GM23338 (cell line): ENCODE data around the gene GBX1. TPM values are rescaled to one million over a fixed set of nuclear protein-coding genes. Genes with fewer than 3 reads are reported as not detected.

Experiments
- ATAC-seq: fragments of 200-7000 bp; cut with Tn5 transposase; 3 replicates; pipeline ENCODE4 v1.9.1; 2020
- DNase-seq: peaks from one replicate; pipeline ENCODE4 v3.0.0-alpha.2; 2015; ENCODE audit warnings: low spot score
- H2AFZ ChIP-seq: fragments of 200-600 bp; sonication (generic); 2 replicates; pipeline ENCODE4 v1.8.0; 2016; ENCODE audit warnings: antibody characterized with exemption, mild to moderate bottlenecking, moderate library complexity
- H3F3A ChIP-seq: fragments of 200-600 bp; sonication (generic); replicated peaks from 2 replicates; pipeline ENCODE4 v1.8.0; 2017; ENCODE audit warnings: antibody characterized with exemption, mixed run types, low read depth
- H3K27ac ChIP-seq: fragments of 200-600 bp; sonication (generic); 2 replicates; pipeline ENCODE4 v1.6.1; 2016; ENCODE audit warnings: low read depth
- H3K27me3 ChIP-seq: fragments of 200-600 bp; sonication (generic); 2 replicates; pipeline ENCODE4 v1.8.0; 2016; ENCODE audit warnings: mild to moderate bottlenecking, mixed run types, moderate library complexity; ENCODE audit not compliant: insufficient read depth
- H3K36me3 ChIP-seq: fragments of 200-600 bp; sonication (generic); 2 replicates; pipeline ENCODE4 v1.8.0; 2016; ENCODE audit warnings: mild to moderate bottlenecking; ENCODE audit not compliant: insufficient read depth
- H3K4me1 ChIP-seq: fragments of 200-600 bp; sonication (generic); 2 replicates; pipeline ENCODE4 v1.8.0; 2016; ENCODE audit warnings: mild to moderate bottlenecking, moderate library complexity; ENCODE audit not compliant: insufficient read depth
- H3K4me2 ChIP-seq: fragments of 200-600 bp; sonication (generic); 2 replicates; pipeline ENCODE4 v1.7.1; 2017; ENCODE audit warnings: mixed run types
- H3K4me3 ChIP-seq: fragments of 200-600 bp; sonication (generic); 2 replicates; pipeline ENCODE4 v1.6.1; 2016; ENCODE audit warnings: mixed run types
- H3K79me2 ChIP-seq: fragments of 200-600 bp; sonication (generic); replicated peaks from 2 replicates; pipeline ENCODE4 v1.8.0; 2017; ENCODE audit warnings: mild to moderate bottlenecking; ENCODE audit not compliant: insufficient read depth
- H3K9me2 ChIP-seq: fragments of 200-600 bp; sonication (generic); 2 replicates; pipeline ENCODE4 v1.8.0; 2017; ENCODE audit not compliant: insufficient read depth
- H4K20me1 ChIP-seq: fragments of 200-600 bp; sonication (generic); replicated peaks from 2 replicates; pipeline ENCODE4 v1.8.0; 2017; ENCODE audit warnings: mild to moderate bottlenecking; ENCODE audit not compliant: insufficient read depth
- H3K27ac Mint-ChIP-seq: 2 replicates; pipeline ENCODE4 v1.8.0; 2020; ENCODE audit warnings: inconsistent platforms, mild to moderate bottlenecking, moderate library complexity, mixed read lengths
- H3K27me3 Mint-ChIP-seq: 3 replicates; pipeline ENCODE4 v1.8.0; 2022; ENCODE audit warnings: low read depth, mild to moderate bottlenecking, moderate library complexity, mixed read lengths, inconsistent platforms; ENCODE audit not compliant: insufficient read depth, poor library complexity
- H3K36me3 Mint-ChIP-seq: 3 replicates; pipeline ENCODE4 v1.8.0; 2021; ENCODE audit warnings: low read depth, mild to moderate bottlenecking, inconsistent platforms, moderate library complexity, mixed read lengths
- H3K4me1 Mint-ChIP-seq: 3 replicates; pipeline ENCODE4 v1.8.0; 2020; ENCODE audit warnings: mild to moderate bottlenecking, inconsistent platforms, mixed read lengths
- H3K4me3 Mint-ChIP-seq: 3 replicates; pipeline ENCODE4 v1.8.0; 2021; ENCODE audit warnings: moderate library complexity, mild to moderate bottlenecking, inconsistent platforms, mixed read lengths
- H3K9me3 Mint-ChIP-seq: 3 replicates; pipeline ENCODE4 v1.8.0; 2020; ENCODE audit warnings: moderate library complexity, mild to moderate bottlenecking, inconsistent platforms, mixed read lengths
- CREB1 ChIP-seq: fragments of 250-450 bp; sonication (Bioruptor Pico); IDR thresholded peaks from 2 replicates; pipeline ENCODE4 v1.5.0; 2020; ENCODE audit warnings: low read depth, mild to moderate bottlenecking, moderate library complexity
- ETS1 ChIP-seq: IDR thresholded peaks from 2 replicates; pipeline ENCODE4 v1.6.1; 2016; ENCODE audit warnings: antibody characterized with exemption
- EZH2 ChIP-seq: fragments of 200-600 bp; sonication (generic); IDR thresholded peaks from one replicate; pipeline ENCODE4 v1.8.0; 2017; ENCODE audit warnings: antibody characterized with exemption, mild to moderate bottlenecking, low read depth; ENCODE audit not compliant: unreplicated experiment
- EZH2phosphoT487 ChIP-seq: fragments of 200-600 bp; sonication (generic); IDR thresholded peaks from one replicate; pipeline ENCODE4 v1.8.1; 2018; ENCODE audit warnings: antibody characterized with exemption; ENCODE audit not compliant: unreplicated experiment
- JUNB ChIP-seq: IDR thresholded peaks from one replicate; pipeline ENCODE4 v1.6.1; 2016; ENCODE audit warnings: antibody characterized with exemption; ENCODE audit not compliant: unreplicated experiment
- NANOG ChIP-seq: IDR thresholded peaks from 2 replicates; pipeline ENCODE4 v1.6.1; 2016; ENCODE audit warnings: antibody characterized with exemption, borderline replicate concordance
- POLR2AphosphoS5 ChIP-seq: IDR thresholded peaks from 2 replicates; pipeline ENCODE4 v1.6.1; 2016; ENCODE audit warnings: antibody characterized with exemption, low read depth
- REST ChIP-seq: IDR thresholded peaks from one replicate; pipeline ENCODE4 v1.6.1; 2018; ENCODE audit warnings: antibody characterized with exemption; ENCODE audit not compliant: unreplicated experiment
- STAT1 ChIP-seq: IDR thresholded peaks from one replicate; pipeline ENCODE4 v1.6.1; 2016; ENCODE audit warnings: antibody characterized with exemption; ENCODE audit not compliant: unreplicated experiment
- ZNF114 ChIP-seq: fragments of 250-450 bp; sonication (Bioruptor Pico); IDR thresholded peaks from 2 replicates; pipeline ENCODE4 v1.5.0; 2020; ENCODE audit warnings: mild to moderate bottlenecking, moderate library complexity
- ZNF331 ChIP-seq: fragments of 250-450 bp; sonication (Bioruptor Pico); IDR thresholded peaks from 2 replicates; pipeline ENCODE4 v1.5.0; 2020; ENCODE audit warnings: low read depth, mild to moderate bottlenecking, moderate library complexity
- polyA plus RNA-seq: library from polyadenylated mRNA; unstranded; fragments of >200 nt; fragmentation: Nextera tagmentation; extraction: Ambion mirVana; gene quantifications from 2 replicates; pipeline ENCODE4 v1.2.1, GENCODE V29; 2016
- total RNA-seq: library from RNA; depleted of rRNA; stranded (reverse); fragments of >200 nt; shearing (Covaris generic); gene quantifications from 2 replicates; pipeline ENCODE4 v1.2.3, GENCODE V29; 2014
- TF ChIP-seq, protein P1 (sequence below): fragments of 250-450 bp; sonication (Bioruptor Pico); IDR thresholded peaks from 2 replicates; pipeline ENCODE4 v1.5.0; 2020; ENCODE audit warnings: mild to moderate bottlenecking, moderate library complexity
- TF ChIP-seq, protein P2 (sequence below), 2 experiments: fragments of 200-600 bp in 1 of 2; sonication (generic) in 1 of 2; conservative IDR thresholded peaks; 2 replicates each; pipeline versions ENCODE4 v1.5.1 to v1.6.1; 2016 to 2017; ENCODE audit warnings: antibody characterized with exemption in 2 of 2, low read depth in 2 of 2, mild to moderate bottlenecking in 2 of 2, moderate library complexity in 1 of 2

GBX1 gene
- total and polyA plus RNA-seq, 2 experiments from 2014 or later, result 0.24 TPM; not detected in 1

- no peak overlapping the region for H2AFZ ChIP-seq
- ATAC-seq (peak; percentile 44), DNase-seq (no peak)
- H3F3A ChIP-seq, result no peaks in the 10 kb centered on the region
- H3K27ac ChIP-seq, result no peak overlapping the region
- H3K4me3 ChIP-seq, result no peak overlapping the region
- Mint-ChIP-seq H3K4me3 (no peak overlapping the region), H3K27ac (no peak overlapping the region), H3K36me3 (no peaks in the 10 kb centered on the region), H3K4me1 (no peaks in the 10 kb centered on the region), H3K9me3 (no peaks in the 10 kb centered on the region), H3K27me3 (peaks cover 6% of the 10 kb centered on the region)
- no peaks in the 10 kb centered on the region for H3K9me2 ChIP-seq
- H3K79me2 ChIP-seq, result no peaks in the 10 kb centered on the region
- TF ChIP-seq NANOG, result no peak
- no peak for TF ChIP-seq POLR2AphosphoS5
- TF ChIP-seq EZH2, result no peak
- no peak for TF ChIP-seq REST
- no peak for TF ChIP-seq ZNF331 (CRISPR knock-in tag)
- TF ChIP-seq, protein P1, sequence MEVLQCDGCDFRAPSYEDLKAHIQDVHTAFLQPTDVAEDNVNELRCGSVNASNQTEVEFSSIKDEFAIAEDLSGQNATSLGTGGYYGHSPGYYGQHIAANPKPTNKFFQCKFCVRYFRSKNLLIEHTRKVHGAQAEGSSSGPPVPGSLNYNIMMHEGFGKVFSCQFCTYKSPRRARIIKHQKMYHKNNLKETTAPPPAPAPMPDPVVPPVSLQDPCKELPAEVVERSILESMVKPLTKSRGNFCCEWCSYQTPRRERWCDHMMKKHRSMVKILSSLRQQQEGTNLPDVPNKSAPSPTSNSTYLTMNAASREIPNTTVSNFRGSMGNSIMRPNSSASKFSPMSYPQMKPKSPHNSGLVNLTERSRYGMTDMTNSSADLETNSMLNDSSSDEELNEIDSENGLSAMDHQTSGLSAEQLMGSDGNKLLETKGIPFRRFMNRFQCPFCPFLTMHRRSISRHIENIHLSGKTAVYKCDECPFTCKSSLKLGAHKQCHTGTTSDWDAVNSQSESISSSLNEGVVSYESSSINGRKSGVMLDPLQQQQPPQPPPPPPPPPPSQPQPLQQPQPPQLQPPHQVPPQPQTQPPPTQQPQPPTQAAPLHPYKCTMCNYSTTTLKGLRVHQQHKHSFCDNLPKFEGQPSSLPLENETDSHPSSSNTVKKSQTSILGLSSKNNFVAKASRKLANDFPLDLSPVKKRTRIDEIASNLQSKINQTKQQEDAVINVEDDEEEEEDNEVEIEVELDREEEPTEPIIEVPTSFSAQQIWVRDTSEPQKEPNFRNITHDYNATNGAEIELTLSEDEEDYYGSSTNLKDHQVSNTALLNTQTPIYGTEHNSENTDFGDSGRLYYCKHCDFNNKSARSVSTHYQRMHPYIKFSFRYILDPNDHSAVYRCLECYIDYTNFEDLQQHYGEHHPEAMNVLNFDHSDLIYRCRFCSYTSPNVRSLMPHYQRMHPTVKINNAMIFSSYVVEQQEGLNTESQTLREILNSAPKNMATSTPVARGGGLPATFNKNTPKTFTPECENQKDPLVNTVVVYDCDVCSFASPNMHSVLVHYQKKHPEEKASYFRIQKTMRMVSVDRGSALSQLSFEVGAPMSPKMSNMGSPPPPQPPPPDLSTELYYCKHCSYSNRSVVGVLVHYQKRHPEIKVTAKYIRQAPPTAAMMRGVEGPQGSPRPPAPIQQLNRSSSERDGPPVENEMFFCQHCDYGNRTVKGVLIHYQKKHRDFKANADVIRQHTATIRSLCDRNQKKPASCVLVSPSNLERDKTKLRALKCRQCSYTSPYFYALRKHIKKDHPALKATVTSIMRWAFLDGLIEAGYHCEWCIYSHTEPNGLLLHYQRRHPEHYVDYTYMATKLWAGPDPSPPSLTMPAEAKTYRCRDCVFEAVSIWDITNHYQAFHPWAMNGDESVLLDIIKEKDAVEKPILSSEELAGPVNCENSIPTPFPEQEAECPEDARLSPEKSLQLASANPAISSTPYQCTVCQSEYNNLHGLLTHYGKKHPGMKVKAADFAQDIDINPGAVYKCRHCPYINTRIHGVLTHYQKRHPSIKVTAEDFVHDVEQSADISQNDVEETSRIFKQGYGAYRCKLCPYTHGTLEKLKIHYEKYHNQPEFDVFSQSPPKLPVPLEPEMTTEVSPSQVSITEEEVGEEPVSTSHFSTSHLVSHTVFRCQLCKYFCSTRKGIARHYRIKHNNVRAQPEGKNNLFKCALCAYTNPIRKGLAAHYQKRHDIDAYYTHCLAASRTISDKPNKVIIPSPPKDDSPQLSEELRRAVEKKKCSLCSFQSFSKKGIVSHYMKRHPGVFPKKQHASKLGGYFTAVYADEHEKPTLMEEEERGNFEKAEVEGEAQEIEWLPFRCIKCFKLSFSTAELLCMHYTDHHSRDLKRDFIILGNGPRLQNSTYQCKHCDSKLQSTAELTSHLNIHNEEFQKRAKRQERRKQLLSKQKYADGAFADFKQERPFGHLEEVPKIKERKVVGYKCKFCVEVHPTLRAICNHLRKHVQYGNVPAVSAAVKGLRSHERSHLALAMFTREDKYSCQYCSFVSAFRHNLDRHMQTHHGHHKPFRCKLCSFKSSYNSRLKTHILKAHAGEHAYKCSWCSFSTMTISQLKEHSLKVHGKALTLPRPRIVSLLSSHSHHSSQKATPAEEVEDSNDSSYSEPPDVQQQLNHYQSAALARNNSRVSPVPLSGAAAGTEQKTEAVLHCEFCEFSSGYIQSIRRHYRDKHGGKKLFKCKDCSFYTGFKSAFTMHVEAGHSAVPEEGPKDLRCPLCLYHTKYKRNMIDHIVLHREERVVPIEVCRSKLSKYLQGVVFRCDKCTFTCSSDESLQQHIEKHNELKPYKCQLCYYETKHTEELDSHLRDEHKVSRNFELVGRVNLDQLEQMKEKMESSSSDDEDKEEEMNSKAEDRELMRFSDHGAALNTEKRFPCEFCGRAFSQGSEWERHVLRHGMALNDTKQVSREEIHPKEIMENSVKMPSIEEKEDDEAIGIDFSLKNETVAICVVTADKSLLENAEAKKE (CRISPR knock-in tag), result no peak
- TF ChIP-seq, protein P2, sequence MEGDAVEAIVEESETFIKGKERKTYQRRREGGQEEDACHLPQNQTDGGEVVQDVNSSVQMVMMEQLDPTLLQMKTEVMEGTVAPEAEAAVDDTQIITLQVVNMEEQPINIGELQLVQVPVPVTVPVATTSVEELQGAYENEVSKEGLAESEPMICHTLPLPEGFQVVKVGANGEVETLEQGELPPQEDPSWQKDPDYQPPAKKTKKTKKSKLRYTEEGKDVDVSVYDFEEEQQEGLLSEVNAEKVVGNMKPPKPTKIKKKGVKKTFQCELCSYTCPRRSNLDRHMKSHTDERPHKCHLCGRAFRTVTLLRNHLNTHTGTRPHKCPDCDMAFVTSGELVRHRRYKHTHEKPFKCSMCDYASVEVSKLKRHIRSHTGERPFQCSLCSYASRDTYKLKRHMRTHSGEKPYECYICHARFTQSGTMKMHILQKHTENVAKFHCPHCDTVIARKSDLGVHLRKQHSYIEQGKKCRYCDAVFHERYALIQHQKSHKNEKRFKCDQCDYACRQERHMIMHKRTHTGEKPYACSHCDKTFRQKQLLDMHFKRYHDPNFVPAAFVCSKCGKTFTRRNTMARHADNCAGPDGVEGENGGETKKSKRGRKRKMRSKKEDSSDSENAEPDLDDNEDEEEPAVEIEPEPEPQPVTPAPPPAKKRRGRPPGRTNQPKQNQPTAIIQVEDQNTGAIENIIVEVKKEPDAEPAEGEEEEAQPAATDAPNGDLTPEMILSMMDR (conservative IDR thresholded peaks at IDR 0.05; ENCODE audit: low read depth in 2 of 2), result no peak
- TF ChIP-seq ZNF114, result no peak
- no peak for TF ChIP-seq JUNB
- TF ChIP-seq EZH2phosphoT487, result no peak
- TF ChIP-seq CREB1 (CRISPR knock-in tag), result no peak
- no peak for TF ChIP-seq ETS1
- no peak for TF ChIP-seq STAT1
- no peaks in the 10 kb centered on the region for H3K36me3 ChIP-seq
- H3K27me3 ChIP-seq, result no peaks in the 10 kb centered on the region
- no peaks in the 10 kb centered on the region for H4K20me1 ChIP-seq
- no peak overlapping the region for H3K4me2 ChIP-seq
- no peaks in the 10 kb centered on the region for H3K4me1 ChIP-seq
Measured at GRCh38 chr7:151185762-151186639, 18.5 kb upstream of the GBX1 start.
